ENCODE data around the gene CACNA2D3.
"Not testable (repeated sequence)": the region's sequence is repeated elsewhere in the genome, so short reads cannot be mapped to it uniquely, and the experiment has no call there.

CACNA2D3 gene

DNA sequence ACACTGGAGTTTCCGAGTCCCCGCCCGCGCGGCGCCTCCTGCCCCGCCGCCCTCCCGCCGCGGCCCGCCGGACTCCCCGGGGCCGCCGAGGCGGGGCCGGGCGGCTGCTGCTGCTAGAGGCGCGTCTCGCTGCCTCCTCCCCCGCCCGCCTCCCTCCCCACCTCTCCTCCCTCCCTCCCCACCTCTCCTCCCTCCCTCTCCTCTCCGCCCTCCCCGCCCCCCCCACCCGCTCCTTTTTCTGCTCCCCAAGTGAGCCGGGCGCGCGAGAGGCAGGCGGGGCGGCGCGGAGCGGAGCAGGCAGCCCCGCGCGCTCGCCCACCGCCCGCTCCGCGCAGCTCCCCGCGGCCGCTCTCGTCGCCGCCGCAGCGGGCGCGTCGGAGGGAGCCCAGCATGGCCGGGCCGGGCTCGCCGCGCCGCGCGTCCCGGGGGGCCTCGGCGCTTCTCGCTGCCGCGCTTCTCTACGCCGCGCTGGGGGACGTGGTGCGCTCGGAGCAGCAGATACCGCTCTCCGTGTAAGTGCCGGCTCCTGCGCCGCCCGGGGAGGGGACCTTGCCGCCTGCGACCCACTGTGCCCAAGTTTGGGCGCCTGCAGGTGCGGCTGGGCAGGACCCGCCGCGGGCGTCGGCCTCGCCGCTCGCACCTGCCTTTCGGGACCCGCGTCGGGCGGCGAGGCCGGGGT lies at the start of gene CACNA2D3:
Gene CACNA2D3 (plus strand): TSS at position 229 of the 679 bp plus-strand sequence.
- DNase-seq (ENCODE audit: low spot score), result no peak

DNA sequence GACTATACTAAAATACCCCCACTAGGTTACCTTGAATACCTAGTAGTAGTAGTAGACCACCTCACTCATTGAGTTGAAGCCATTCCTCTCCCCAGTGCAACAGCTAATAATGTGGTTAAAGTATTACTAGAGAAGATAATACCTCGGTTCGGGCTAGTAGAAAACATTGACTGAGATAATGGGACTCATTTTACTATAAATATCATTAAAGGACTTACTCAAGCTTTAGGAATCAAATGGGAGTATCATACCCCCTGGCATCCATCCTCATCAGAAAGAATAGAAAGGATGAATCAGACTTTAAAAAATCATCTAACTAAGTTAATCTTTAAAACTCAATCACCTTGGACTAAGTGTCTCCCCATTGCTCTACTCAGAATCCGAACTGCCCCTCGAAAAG lies 49.0 kb upstream of the CACNA2D3 start:
- DNase-seq (ENCODE audit: low spot score), result no peak

DNA sequence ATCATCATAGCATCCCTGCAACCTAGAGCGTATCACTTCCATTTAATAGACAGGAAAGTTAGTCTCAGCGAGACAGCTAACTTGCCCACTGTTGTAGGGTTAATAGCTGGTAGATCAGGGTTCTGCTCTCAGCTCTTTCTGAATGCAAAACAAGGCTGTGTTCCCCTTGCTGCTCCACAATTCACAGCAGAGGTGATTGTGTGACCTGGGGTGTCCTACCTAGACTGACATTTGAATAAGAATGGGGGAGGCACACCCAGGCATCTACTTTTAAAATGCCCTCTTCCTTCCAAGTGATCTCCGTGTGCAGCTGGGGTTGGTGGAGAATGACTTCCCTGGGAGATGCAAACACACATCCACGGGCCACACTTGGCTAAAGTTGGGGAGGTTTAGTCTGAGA lies 43.0 kb upstream of the CACNA2D3 start:
- no peak for DNase-seq (ENCODE audit: low spot score)

DNA sequence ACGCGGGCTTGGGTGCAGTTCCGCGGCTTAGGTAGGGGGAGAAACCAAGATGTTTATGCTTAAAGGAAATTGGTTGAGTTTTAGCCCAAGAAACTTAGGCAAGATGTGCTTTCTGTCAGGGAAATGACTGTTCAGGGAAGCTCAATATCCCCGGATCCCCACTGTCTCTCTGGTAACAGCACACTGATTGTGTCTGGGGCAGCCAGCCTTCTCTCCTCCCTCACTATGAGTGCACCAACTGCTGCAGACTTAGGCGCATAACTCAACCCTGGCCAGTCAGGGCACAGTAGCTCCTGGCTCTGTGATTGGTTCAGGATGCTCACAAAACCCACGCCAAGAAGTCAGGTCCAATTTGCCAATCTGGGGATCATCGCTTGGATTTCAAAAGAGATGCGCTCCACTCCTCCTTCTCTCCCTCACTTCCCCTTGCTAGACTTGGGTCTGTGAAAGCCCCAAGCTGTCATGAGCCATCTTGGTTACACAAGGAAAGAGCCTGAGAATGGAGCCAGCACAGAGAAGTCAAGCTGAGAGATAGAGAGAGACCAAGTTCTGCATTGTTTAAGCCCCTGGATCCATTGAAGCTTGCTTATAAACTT lies 42.5 kb upstream of the CACNA2D3 start:
- no peak for DNase-seq (ENCODE audit: low spot score)

DNA sequence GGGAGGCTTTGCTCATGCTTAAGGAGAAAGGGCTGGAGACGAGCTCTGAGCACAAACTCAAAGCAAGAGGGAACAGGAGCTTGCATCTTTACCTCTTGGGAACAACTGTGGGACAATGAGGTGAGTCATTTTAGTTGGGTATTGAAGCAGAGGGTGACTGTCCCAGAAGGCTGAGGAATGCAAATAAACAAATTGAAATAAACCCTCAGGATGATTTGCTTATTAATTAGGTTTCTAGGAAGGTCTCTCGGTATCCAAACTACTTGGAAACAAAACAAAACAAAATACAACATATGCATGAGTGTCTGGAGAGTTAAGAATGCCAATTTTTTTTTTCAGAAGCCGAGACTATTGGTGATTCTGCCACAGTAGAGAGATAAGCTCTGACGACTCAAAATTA lies 38.4 kb upstream of the CACNA2D3 start:
- no peak for DNase-seq (ENCODE audit: low spot score)

DNA sequence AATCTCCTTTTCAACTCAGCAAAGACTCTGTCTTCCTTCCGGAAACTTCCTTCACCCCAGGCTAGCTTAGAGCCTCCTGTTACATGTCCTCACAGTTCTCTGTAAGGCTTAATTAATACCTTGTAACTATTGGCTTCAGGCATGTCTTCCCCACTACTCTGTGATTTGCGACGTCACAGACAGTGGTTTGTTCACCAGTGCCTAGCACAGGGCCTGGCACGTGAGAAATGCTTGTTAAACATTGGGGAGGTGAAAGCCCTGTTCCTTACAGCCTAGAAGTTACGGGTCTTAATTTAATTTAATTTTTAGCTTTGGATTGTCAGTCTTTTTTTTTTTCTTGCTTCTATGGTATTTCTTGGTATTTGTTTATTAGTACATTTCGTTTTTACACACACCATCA lies 36.4 kb upstream of the CACNA2D3 start:
- no peak for DNase-seq (ENCODE audit: low spot score)

DNA sequence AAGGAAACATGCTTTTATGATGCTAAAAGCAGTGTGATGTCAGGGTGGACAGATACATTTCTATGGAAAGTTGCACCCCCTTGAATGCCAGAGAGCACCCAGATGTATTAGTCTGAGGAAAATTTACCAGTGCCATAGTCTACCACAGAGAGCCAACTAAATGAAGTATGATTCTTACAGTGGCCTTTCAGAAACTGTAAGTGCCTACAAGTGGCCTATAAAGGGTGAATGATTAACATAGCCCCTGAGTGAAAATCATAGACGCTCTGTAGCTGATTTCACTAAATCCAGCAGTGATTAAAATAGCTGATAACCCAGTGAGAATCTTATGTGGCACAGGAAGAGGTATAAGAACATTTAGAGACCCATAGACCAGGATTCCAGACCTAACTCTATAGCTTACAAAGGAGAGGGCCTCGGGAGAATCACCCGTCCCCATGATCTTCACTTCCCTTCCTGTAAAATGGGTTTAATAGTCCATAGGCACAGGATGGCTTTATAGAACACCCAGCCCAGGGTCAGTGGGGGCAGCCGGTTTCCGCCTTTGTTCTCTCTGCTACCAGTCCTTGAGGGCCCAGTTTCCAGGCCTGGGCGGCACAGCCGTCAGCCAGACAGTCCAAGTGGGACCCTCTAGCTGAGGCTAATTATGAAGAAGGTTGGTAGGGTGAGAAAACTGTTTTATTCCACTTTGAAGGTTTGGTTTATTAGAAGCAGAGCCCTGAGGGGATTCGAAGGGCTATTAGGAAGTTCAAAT lies 35.5 kb upstream of the CACNA2D3 start:
- DNase-seq (ENCODE audit: low spot score), result no peak

DNA sequence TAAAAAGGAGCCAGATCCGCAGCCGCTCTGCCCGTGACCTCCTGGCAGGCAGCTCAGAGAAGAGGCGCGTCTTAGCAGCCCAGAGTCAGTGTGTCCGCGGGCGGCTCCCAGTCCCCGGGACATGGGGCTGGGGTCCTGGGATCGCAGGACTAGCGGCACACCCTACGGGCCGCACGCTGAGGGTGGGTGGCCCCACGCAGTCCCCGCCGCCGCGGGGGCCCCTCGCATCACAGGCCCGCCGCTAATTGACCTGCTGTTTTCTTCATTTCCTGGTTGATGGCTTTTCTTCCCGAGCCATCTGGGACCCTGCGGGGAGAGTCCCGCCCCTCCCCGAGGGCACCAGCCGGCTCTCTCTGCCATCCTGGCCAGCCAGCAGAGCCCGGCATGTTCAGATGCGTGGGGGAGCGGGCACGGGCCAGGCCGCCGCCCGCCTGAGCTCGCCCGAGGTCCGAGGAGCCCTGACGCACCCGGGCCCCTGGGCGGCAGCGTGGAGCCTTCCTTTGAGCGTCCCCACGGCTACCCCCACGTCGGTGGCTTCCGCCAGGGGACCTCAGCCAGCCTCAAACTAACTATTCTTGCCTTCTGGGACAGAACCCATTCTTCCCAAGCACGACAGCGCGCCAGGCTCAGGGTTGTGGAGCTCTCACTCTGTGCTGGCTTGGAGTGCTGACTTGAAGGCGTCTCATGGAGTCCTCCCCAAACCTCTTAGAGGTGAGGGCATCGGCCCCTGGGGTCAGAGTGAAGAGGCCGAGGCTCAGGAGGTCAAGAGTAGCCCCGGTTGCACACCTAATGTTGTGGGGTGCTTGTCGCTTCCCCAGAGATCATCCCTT lies 34.6 kb upstream of the CACNA2D3 start:
- no peak for DNase-seq (ENCODE audit: low spot score)

DNA sequence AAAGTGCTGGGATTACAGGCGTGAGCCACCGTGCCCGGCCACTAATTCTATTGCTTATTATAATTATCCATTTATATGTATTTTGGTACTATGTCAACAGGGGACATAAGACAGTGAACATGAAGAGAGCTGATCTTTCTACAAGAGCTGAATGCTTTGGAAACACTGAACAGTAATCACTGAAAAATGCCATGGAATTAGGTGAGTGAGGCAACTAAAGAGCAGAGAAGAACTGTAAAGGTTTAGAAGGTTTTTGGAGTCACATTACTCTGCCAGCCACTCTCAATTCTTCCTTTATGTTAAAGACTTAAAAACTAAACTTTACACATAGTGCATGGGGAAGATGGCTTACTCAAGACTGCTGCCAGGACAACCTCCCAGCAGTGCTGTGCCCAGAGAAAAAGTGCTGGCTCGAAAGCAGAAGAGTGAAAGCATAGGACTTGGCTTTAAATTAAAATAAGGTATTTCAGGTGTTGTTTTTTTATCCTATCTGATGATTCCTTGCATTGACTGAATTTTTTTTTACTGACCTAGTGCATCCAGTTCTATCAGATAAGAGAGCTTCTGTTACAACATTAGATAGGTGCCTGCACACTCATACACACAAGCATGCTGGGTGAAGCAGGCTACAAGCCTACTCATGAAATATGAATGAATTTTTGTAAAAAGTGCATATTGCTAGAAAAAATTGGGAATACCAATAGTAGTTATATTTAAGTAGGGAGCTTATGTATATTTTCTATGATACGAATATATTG lies 28.7 kb upstream of the CACNA2D3 start:
- DNase-seq (ENCODE audit: low spot score), result no peak

DNA sequence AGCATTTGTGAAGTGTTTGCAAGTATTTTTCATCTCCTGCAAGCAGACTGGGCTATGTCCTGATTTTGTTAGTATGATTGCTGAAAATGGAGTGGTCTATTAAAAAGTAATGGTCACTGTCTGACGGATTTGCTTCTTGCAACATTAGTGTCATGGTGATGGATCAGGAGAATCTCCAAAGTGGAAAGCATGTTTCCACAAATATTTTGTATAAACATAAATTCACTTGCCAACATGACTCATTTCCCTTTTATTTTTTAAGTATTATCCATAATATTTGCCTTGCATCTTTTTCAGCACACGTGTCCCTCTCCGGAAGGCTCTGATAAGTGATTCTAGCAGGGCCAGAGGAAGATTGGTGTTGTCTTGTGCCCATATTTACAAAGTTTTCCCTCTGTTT lies 27.4 kb upstream of the CACNA2D3 start:
- DNase-seq (ENCODE audit: low spot score), result no peak

DNA sequence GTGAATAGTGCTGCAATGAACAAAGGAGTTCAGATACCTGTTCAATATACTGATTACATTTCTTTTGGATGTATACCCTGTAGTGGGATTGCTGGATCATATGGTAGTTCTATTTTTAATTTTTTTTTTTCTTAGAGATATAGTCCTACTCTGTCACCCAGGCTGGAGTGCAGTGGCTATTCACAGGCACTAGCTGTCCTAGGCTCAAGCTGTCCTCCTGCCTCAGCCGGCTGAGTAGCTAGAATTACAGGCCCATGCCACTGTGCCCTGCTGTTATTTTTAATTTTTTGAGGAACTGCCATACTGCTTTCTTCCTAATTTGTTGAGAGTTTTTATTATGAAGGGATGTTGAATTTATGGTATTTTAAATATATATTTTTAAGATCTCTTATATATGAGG lies 23.0 kb upstream of the CACNA2D3 start:
- no peak for DNase-seq (ENCODE audit: low spot score)

DNA sequence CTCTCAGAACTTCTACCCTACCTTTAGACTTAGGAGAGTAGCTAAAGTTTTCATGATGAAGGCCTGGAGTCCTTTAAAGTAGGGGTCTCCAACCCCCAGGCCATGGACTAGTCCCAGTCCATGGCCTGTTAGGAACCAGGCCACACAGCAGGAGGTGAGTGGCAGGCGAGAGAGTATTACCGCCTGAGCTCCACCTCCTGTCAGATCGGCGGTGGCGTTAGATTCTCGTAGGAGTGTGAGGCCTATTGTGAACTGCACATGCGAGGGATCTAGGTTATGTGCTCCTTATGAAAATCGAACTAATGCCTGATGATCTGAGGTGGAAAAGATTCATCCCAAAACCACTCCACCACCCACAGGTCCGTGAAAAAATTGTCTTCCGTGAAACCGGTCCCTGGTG lies 18.3 kb upstream of the CACNA2D3 start:
- no peak for DNase-seq (ENCODE audit: low spot score)

DNA sequence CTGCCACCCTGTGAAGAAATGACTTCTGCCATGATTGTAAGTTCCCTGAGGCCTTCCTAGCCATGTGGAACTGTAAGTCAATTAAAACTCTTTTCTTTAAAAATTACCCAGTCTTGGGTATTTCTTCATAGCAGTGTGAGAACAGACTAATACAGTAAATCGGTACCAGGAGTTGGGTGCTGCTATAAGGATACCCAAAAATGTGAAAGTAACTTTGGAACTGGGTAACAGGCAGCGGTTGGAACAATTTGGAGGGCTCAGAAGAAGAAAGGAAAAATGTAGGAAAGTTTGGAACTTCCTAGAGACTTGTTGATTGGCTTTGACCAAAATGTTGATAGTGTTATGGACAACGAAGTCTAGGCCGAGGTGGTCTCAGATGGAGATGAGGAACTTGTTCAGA lies 6.2 kb upstream of the CACNA2D3 start:
- DNase-seq (ENCODE audit: low spot score), result not testable (repeated sequence)

DNA sequence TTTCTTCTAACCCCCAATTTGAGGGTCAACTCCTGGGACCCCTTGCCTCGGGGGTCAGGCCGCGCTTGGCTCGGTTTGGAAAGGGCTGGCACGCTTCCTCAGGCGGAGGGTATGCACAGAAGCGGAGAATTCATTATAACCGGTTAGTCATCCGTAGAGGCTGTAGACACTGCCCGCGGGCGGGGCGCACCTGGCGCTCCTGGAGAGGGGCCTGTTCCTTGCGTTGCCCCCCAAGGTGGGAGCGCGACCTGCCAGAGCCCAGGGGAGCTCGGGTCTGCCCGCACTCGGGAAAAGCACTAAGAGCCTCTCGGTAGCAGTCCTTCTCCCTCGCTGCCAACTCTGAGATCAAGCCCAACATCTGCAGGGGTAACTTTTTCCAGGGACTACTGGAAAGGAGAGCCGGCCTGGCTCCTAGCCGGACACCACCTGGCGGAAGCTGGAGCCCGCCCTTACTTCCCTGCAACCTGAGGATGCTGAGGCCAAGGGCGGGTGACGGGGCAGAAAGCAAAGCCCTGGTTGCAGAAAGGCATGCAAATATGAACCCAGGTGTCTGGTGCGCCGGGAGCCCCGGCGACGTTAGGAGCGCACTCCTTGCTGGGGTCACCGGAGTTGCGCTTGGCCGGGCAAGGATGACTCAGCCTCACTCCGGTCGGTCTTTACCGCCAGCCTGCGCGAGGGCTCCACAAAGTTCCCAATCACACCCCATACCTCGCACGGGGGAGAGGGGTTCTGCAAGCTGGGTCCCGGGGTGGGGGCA lies 1.5 kb upstream of the CACNA2D3 start:
- DNase-seq (ENCODE audit: low spot score), result no peak

DNA sequence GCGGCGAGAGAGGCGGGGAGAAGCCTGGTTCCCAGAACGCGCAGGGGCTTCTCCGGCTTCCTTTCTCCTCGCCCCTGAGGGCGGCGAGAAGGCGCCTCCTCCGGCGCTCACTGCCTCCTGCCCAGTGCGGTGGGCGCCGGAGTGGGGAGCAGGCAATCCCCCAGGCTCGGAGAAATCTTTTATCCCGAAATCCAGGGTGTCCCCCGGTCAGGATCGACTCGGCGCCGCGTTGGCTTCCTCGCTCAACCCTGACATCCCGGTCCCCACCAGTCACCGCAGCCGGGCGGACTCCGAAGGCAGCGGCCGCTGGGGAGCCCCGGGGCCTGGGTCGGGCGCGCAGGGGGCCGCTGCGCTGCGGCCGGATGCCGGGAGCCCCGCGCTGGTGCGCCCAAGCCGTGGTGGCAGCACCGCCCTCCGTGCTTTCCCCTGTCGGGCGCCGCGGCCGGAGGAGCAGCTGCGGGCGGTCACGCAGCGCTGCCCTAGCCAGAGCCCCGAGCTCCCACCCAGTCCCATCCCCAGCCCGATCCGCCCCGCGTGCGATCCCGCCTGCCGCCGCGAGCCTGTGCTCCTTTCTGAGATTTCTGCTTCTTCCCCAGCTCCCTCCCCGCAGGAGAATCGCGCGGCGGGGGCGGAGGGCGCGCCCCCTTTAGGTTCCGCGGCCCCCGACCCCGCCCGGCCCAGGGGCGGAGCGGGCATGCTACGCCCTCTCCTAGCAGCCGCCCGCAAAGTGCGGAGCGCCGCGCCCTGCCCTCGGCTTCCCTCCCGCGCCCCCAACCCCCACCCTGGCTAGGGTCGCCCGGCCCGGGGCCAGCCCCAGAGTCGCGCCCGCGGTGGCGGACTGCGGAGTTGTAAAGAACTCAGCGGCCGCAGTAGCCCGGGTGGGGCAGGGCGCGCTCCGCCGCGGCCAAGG lies 683 bp upstream of the CACNA2D3 start:
- no peak for DNase-seq (ENCODE audit: low spot score)

DNA sequence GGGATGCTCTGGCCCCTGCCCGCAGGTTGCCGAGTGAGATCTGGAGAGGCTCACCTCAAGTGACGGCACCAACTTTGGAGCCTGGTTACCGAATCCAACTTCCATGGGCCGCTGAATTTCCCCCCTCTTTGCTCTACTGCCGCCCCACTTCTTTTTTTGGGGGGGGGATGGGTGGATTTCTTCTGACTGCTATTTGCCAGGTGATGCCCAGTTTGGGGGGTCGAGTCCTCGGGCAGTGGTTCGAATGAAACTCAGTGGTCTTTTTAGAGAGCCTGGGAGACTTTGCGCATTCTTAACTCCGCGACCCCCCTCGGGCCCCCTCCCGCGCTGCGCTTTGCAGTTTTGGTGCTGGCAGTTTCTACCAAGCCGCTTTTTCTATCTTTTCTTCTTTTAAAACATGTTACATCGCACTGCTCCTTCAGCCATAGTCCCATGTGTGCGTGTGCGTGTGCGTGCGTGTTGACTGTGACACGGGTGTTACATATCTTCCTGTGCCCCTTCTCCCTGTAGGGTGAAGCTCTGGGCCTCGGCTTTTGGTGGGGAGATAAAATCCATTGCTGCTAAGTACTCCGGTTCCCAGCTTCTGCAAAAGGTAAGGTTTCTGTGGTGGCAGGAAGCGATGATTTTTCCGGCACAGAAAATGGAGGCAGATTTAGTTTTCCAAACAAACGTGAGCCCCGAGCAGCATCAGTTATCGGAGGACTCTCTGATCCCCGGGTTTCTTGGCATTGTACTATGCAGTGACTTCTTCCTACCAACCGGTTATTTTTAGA lies 837 bp downstream of the CACNA2D3 start:
- no peak for DNase-seq (ENCODE audit: low spot score)

DNA sequence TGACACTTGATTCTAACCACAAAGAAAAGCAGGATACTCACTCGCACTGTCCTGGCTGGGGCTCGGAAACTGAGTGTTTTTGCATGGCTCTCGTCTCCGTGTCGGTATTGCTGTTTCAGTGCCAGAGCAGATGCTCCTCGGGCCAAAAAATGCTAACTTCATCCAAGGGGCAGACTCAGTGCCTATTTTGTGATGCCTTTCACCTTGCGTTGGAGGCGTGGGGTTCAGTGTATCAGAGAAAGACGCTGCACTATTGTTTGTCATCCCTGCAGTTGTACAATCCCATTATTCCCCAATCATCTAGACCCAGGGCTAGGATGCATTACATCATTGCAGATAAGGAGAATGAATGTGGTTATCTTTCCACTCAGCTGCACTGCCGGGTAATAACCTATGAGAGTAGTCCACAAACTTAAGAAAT lies 1.4 kb downstream of the CACNA2D3 start:
- DNase-seq (ENCODE audit: low spot score), result no peak

DNA sequence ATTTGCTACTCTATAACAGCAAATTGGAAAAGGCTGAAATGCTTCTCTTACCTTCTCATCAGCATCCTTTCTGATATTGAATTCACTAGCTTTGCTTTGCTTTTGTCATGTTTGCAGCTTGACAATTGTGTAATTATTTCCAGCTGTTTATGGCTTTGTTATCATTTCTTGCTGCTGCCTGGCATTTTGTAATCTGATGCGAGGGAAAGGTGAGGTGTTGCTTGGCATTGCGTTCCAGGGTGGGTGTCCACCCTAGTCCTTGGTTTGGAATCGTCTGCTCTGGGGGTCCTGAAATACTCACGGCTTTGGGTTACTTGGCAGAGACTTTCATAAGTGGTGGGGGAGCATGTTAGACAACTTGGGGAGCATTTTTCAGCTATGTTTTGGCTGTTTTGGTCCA lies 2.9 kb downstream of the CACNA2D3 start:
- DNase-seq (ENCODE audit: low spot score), result no peak

DNA sequence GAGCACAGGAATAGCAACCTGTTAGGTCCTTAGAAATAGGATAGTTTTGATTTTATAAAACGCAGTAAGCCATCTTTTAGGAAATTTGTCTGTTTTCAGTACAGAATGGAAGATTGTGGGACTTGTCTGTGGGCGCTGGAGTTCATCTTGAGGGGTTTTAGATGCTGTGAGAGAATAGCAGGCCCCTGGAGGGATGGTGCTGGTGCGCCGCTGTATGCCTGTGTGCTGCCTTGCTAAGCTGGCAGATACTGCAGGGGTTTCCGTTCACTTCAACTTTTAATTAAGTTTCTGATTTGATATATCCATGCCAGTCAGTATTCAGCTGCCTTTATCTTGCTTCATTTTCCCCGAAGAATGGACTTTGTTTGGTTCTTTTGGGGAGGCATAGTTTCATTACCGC lies 4.2 kb downstream of the CACNA2D3 start:
- no peak for DNase-seq (ENCODE audit: low spot score)

Measured in CD4-positive, alpha-beta T cell treated with Interleukin-6 at 100 ng/mL for 8 hours (primary cell).